Spinal cord (tissue), 10 donors: ENCODE data around the gene KREMEN2. TPM values are rescaled to one million over a fixed set of nuclear protein-coding genes. Genes with fewer than 3 reads are reported as not detected.

Source experiments
- DNase-seq, 6 donors: peaks; one replicate each; pipeline versions ENCODE4 v3.0.0 to v3.0.0-alpha.2; 2013 to 2015; ENCODE audit warnings: low spot score in 6 of 6, low read depth in 4 of 6
- H3K27ac ChIP-seq: one replicate; pipeline ENCODE4 v1.5.1; 2013; ENCODE audit warnings: low read depth, low read length, control low read depth
- H3K27me3 ChIP-seq: one replicate; pipeline ENCODE4 v1.6.1; 2013; ENCODE audit warnings: low read length; ENCODE audit not compliant: control insufficient read depth, insufficient read depth
- H3K36me3 ChIP-seq: one replicate; pipeline ENCODE4 v1.6.1; 2013; ENCODE audit warnings: low read length; ENCODE audit not compliant: control insufficient read depth, insufficient read depth
- H3K4me1 ChIP-seq: one replicate; pipeline ENCODE4 v1.6.1; 2013; ENCODE audit warnings: low read length; ENCODE audit not compliant: control insufficient read depth, insufficient read depth
- H3K4me3 ChIP-seq: one replicate; pipeline ENCODE4 v1.5.1; 2013; ENCODE audit warnings: low read depth, low read length, control low read depth
- H3K9me3 ChIP-seq: one replicate; pipeline ENCODE4 v1.6.1; 2013; ENCODE audit warnings: low read length; ENCODE audit not compliant: control insufficient read depth, insufficient read depth
- WGBS: methylation state at CpG from one replicate; pipeline ENCODE4 v1.1.5; 2013; ENCODE audit warnings: missing lambda C conversion rate; ENCODE audit not compliant: insufficient coverage; 5-methylcytosine and 5-hydroxymethylcytosine counted together
- polyA plus RNA-seq, 2 donors: library from polyadenylated mRNA; unstranded; fragments of 120-200 nt; gene quantifications; one replicate each; pipeline ENCODE4 v1.2.1, GENCODE V29; 2013; ENCODE audit not compliant: insufficient read length in 2 of 2
- total RNA-seq, 2 donors: library from RNA; depleted of rRNA in 1 of 2; stranded (reverse); fragments of 120-200 nt in 1 of 2; fragments of >200 nt in 1 of 2; gene quantifications; one replicate each; pipeline versions ENCODE4 v1.2.3 to v1.2.4, GENCODE V29; 2013 to 2014
- donor health status: healthy.

The KREMEN2 gene
- total and polyA plus RNA-seq, 4 donors, result 0.17 to 1.6 (median 0.82) TPM

GRCh38 chr16:3008690-3009037 lies 44.6 kb downstream of the KREMEN2 start:
- peaks cover 17% of the 10 kb centered on the region for H3K4me1 ChIP-seq
- peaks cover 86% of the 10 kb centered on the region for H3K27me3 ChIP-seq
- H3K9me3 ChIP-seq, result no peaks in the 10 kb centered on the region
- no peak overlapping the region for H3K27ac ChIP-seq
- DNase-seq, result no peak
- no peak overlapping the region for H3K4me3 ChIP-seq
- WGBS, result 21% methylated on average over 4 of the region's 4 CpGs
- no peaks in the 10 kb centered on the region for H3K36me3 ChIP-seq

- 16% methylated on average over 16 of the region's 21 CpGs for WGBS
- H3K9me3 ChIP-seq, result no peaks in the 10 kb centered on the region
- no peak overlapping the region for H3K4me3 ChIP-seq
- H3K36me3 ChIP-seq, result no peaks in the 10 kb centered on the region
- no peak overlapping the region for H3K27ac ChIP-seq
- H3K4me1 ChIP-seq, result peaks cover 13% of the 10 kb centered on the region
- DNase-seq, result no peak
- H3K27me3 ChIP-seq, result peaks cover 94% of the 10 kb centered on the region
Measured at GRCh38 chr16:3009568-3010390, 45.7 kb downstream of the KREMEN2 start.

GRCh38 chr16:3010510-3010909 lies 46.4 kb downstream of the KREMEN2 start:
- no peak for DNase-seq

GRCh38 chr16:3012246-3012645 lies 48.2 kb downstream of the KREMEN2 start:
- H3K27ac ChIP-seq, result no peak overlapping the region
- peaks cover 11% of the 10 kb centered on the region for H3K4me1 ChIP-seq
- no peaks in the 10 kb centered on the region for H3K36me3 ChIP-seq
- peaks cover 82% of the 10 kb centered on the region for H3K27me3 ChIP-seq
- H3K4me3 ChIP-seq, result no peak overlapping the region
- 6% methylated on average over 19 of the region's 19 CpGs for WGBS
- no peak for DNase-seq
- H3K9me3 ChIP-seq, result no peaks in the 10 kb centered on the region

More at GRCh38 chr16:3010510-3010909, 46.4 kb downstream of the KREMEN2 start:
- Histone ChIP-seq H3K4me1 (peaks cover 11% of the 10 kb centered on the region), H3K27me3 (peaks cover 93% of the 10 kb centered on the region), H3K27ac (no peak overlapping the region), H3K4me3 (no peak overlapping the region), H3K9me3 (no peaks in the 10 kb centered on the region), H3K36me3 (no peaks in the 10 kb centered on the region)
- WGBS, result 94% methylated on average over 7 of the region's 8 CpGs

GRCh38 chr16:3012828-3013420 lies 48.8 kb downstream of the KREMEN2 start, which contains the start of gene CLDN9:
TSS of gene CLDN9 (plus strand) at chr16:3012923. CDS start at chr16:3013363, 440 bp downstream.
- Histone ChIP-seq H3K27ac (no peak within 1 kb of the TSS), H3K4me1 (peaks cover 16% of the 10 kb centered on the region), H3K27me3 (peaks cover 82% of the 10 kb centered on the region), H3K36me3 (no peaks in the 10 kb centered on the region), H3K4me3 (no peak within 1 kb of the TSS), H3K9me3 (no peaks in the 10 kb centered on the region)
- WGBS, result 12% methylated on average over 27 of the region's 27 CpGs
- no peak for DNase-seq

- H3K27me3 ChIP-seq, result peaks cover 82% of the 10 kb centered on the region
- H3K36me3 ChIP-seq, result no peaks in the 10 kb centered on the region
- H3K4me1 ChIP-seq, result peaks cover 22% of the 10 kb centered on the region
- H3K4me3 ChIP-seq, result no peak overlapping the region
- no peaks in the 10 kb centered on the region for H3K9me3 ChIP-seq
- no peak for DNase-seq
- no peak overlapping the region for H3K27ac ChIP-seq
- 27% methylated on average over 27 of the region's 27 CpGs for WGBS
Measured at GRCh38 chr16:3013491-3013951, 49.4 kb downstream of the KREMEN2 start.

- no peaks in the 10 kb centered on the region for H3K36me3 ChIP-seq
- 53% methylated on average over 9 of the region's 12 CpGs for WGBS
- H3K9me3 ChIP-seq, result no peaks in the 10 kb centered on the region
- H3K27me3 ChIP-seq, result peaks cover 82% of the 10 kb centered on the region
- peaks cover 22% of the 10 kb centered on the region for H3K4me1 ChIP-seq
- no peak overlapping the region for H3K27ac ChIP-seq
- no peak overlapping the region for H3K4me3 ChIP-seq
- DNase-seq, result no peak
Measured at GRCh38 chr16:3013998-3014690, 50.1 kb downstream of the KREMEN2 start.

GRCh38 chr16:3014971-3015370 lies 50.9 kb downstream of the KREMEN2 start:
- DNase-seq, result no peak
- no peaks in the 10 kb centered on the region for H3K9me3 ChIP-seq
- no peaks in the 10 kb centered on the region for H3K36me3 ChIP-seq
- peaks cover 83% of the 10 kb centered on the region for H3K27me3 ChIP-seq
- H3K4me3 ChIP-seq, result no peak overlapping the region
- 79% methylated on average over 4 of the region's 6 CpGs for WGBS
- H3K4me1 ChIP-seq, result peaks cover 27% of the 10 kb centered on the region
- H3K27ac ChIP-seq, result no peak overlapping the region

GRCh38 chr16:3015865-3016521 lies 51.9 kb downstream of the KREMEN2 start:
- H3K27me3 ChIP-seq, result peaks cover 80% of the 10 kb centered on the region
- H3K36me3 ChIP-seq, result no peaks in the 10 kb centered on the region
- peaks cover 36% of the 10 kb centered on the region for H3K4me1 ChIP-seq
- WGBS, result 80% methylated on average over 12 of the region's 13 CpGs
- no peak overlapping the region for H3K27ac ChIP-seq
- no peak overlapping the region for H3K4me3 ChIP-seq
- no peaks in the 10 kb centered on the region for H3K9me3 ChIP-seq
- no peak for DNase-seq
